Upper lobe of right lung (tissue), 1 donor: ENCODE data around the gene WIZ. TPM values are rescaled to one million over a fixed set of nuclear protein-coding genes. Genes with fewer than 3 reads are reported as not detected.

Experiments used
- ATAC-seq: fragments of 200-7000 bp; cut with Tn5 transposase; one replicate; pipeline ENCODE4 v1.9.1; 2020; ENCODE audit warnings: mild to moderate bottlenecking, moderate library complexity
- DNase-seq: peaks from one replicate; pipeline ENCODE4 v3.0.0-alpha.2; 2020
- H3K27ac ChIP-seq: fragments of 200-600 bp; one replicate; pipeline ENCODE4 v1.8.0; 2022
- H3K27me3 ChIP-seq: fragments of 200-600 bp; one replicate; pipeline ENCODE4 v1.8.0; 2022; ENCODE audit warnings: mild to moderate bottlenecking
- H3K36me3 ChIP-seq: fragments of 200-600 bp; one replicate; pipeline ENCODE4 v1.8.0; 2022
- H3K4me1 ChIP-seq: fragments of 200-600 bp; one replicate; pipeline ENCODE4 v1.8.0; 2022
- H3K4me3 ChIP-seq: fragments of 200-600 bp; one replicate; pipeline ENCODE4 v1.8.0; 2022; ENCODE audit warnings: mild to moderate bottlenecking
- H3K9me3 ChIP-seq: fragments of 200-600 bp; one replicate; pipeline ENCODE4 v1.8.0; 2022
- intact Hi-C: fragments of 100-400 bp; cut with DNase I; formaldehyde crosslinking; loops from one replicate; pipeline ENCODE4 v1.11.0; 2022
- total RNA-seq: library from RNA; stranded (reverse); fragmentation: NEBNext Ultra II Directional; extraction: Animal tissue kit (Norgen Biotek cat#: 25700); gene quantifications from one replicate; pipeline ENCODE4 v1.2.1, GENCODE V29; 2021
- TF ChIP-seq, protein P1 (sequence below): fragments of 200-600 bp; IDR thresholded peaks from one replicate; pipeline ENCODE4 v1.8.0; 2022; ENCODE audit warnings: antibody characterized with exemption
- donor health status: DM: no; HTN: yes; CAD: no; lungs with severe emphysema.

Gene WIZ
- total RNA-seq, 1 donor from 2014 or later: 30.9 TPM

DNA sequence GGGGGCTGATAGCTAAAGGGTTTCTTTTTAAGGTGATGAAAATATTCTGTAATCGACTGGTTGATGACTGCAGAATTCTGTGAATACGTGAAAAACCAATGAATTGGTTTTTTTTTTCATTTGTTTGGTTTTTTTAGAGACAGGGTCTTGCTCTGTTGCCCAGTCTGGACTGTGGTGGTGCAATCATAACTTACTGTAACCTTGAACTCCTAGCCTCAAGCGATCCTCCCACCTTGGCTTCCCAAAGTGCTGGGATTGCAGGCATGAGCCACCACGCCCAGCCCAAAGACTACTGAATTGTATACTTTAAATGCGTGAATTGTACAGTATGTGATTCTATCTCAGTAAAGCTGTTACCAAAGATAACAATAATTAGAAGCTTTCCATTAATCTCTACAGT is 55.3 kb downstream of the WIZ start:
- intact Hi-C loops: no loop called here
- TF ChIP-seq, protein P1, sequence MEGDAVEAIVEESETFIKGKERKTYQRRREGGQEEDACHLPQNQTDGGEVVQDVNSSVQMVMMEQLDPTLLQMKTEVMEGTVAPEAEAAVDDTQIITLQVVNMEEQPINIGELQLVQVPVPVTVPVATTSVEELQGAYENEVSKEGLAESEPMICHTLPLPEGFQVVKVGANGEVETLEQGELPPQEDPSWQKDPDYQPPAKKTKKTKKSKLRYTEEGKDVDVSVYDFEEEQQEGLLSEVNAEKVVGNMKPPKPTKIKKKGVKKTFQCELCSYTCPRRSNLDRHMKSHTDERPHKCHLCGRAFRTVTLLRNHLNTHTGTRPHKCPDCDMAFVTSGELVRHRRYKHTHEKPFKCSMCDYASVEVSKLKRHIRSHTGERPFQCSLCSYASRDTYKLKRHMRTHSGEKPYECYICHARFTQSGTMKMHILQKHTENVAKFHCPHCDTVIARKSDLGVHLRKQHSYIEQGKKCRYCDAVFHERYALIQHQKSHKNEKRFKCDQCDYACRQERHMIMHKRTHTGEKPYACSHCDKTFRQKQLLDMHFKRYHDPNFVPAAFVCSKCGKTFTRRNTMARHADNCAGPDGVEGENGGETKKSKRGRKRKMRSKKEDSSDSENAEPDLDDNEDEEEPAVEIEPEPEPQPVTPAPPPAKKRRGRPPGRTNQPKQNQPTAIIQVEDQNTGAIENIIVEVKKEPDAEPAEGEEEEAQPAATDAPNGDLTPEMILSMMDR: no peak
- ATAC-seq (no peak), DNase-seq (no peak)
- Histone ChIP-seq H3K36me3 (peaks cover 75% of the 10 kb centered on the region), H3K27ac (no peak overlapping the region), H3K27me3 (no peaks in the 10 kb centered on the region), H3K4me3 (no peak overlapping the region), H3K4me1 (no peaks in the 10 kb centered on the region), H3K9me3 (no peaks in the 10 kb centered on the region)

DNA sequence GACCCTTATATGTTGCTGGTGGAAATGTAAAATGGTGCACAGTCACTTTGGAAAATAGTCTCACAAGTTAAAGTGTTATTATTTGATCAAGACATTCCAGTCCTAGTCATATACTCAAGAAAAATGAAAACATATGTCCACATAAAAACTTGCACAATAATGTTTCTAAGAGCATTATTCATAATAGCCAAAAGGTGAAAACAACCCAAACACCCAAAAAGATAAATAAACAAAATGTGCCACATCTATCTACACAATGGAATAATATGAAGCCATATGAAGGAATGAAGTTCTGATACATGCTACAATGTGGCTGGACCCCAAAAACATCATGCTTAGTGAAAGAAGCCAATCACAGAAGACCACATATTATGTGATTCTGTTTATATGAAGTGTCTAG is 55.8 kb downstream of the WIZ start:
- no peaks in the 10 kb centered on the region for H3K9me3 ChIP-seq
- TF ChIP-seq, protein P1: no peak
- H3K36me3 ChIP-seq: peaks cover 70% of the 10 kb centered on the region
- H3K4me1 ChIP-seq: no peaks in the 10 kb centered on the region
- DNase-seq (no peak), ATAC-seq (no peak)
- H3K27me3 ChIP-seq: no peaks in the 10 kb centered on the region
- intact Hi-C loops: no loop called here
- no peak overlapping the region for H3K27ac ChIP-seq
- no peak overlapping the region for H3K4me3 ChIP-seq

DNA sequence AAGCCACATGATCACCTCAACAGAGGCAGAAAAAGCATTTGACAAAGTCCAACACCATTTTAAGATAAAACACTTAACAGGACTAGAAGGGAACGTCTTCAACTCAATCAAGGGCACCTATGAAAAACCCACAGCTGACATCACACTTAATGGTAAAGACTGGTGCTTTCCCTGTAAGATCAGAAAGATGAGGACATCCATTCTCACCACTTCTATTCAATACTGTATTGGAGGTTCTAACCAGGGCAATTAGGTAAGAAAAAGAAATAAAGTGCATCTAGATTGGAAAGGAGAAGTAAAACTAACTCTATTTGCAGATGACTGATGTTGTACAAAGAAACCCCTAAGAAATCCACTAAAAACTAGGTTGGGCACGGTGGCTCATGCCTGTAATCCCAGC is 58.9 kb downstream of the WIZ start:
- ATAC-seq: no peak
- H3K9me3 ChIP-seq: no peaks in the 10 kb centered on the region
- no peak for DNase-seq
- TF ChIP-seq, protein P1: no peak
- H3K4me1 ChIP-seq: no peaks in the 10 kb centered on the region
- no peaks in the 10 kb centered on the region for H3K27me3 ChIP-seq
- H3K27ac ChIP-seq: no peak overlapping the region
- peaks cover 48% of the 10 kb centered on the region for H3K36me3 ChIP-seq
- H3K4me3 ChIP-seq: no peak overlapping the region
- intact Hi-C loops: no loop called here

DNA sequence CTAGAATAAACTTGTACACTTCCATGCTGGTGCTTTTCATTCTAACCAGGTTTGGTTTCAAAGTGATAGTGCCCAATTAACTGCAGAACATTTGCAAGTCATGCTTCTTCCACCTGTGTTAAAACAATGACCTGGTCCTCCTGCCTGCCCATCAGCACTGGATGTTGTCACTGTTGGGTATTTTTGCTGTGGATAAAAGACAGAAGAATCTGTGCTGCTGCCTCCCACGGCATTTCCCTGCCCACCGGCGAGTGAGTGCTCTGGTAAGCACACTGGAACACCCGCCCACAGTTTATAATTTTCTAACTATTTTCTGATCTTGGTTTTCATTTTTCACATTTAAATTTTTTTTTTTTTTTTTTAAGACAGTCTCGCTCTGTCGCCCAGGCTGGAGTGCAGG is 67.9 kb downstream of the WIZ start:
- ATAC-seq (no peak), DNase-seq (peak; percentile 32)
- Histone ChIP-seq H3K27ac (no peak overlapping the region), H3K27me3 (no peaks in the 10 kb centered on the region), H3K4me3 (no peak overlapping the region), H3K36me3 (no peaks in the 10 kb centered on the region), H3K4me1 (peaks cover 18% of the 10 kb centered on the region), H3K9me3 (no peaks in the 10 kb centered on the region)
- intact Hi-C loops: no loop called here
- TF ChIP-seq, protein P1: no peak

DNA sequence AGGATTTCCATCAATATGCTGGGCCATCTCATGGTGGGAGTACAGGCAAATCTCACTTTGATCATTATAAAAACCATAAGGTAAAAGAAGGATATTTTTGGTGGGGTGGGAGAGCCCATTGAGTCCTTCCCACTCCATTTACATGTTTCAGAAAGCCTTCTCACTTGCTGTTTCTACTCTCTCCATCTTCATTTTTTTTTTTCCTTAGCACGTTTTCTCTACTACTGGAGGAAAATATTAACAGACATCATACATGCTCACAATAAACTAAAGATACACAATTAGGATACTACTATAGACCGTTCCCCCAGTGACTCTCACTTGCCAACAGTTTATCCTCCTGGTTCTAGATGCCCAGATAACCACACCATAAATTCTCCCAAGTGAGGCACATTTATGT is 68.3 kb downstream of the WIZ start:
- Histone ChIP-seq H3K4me1 (peaks cover 23% of the 10 kb centered on the region), H3K36me3 (no peaks in the 10 kb centered on the region), H3K4me3 (no peak overlapping the region), H3K9me3 (no peaks in the 10 kb centered on the region), H3K27ac (no peak overlapping the region), H3K27me3 (no peaks in the 10 kb centered on the region)
- intact Hi-C loops: no loop called here
- no peak for ATAC-seq
- TF ChIP-seq, protein P1: no peak
- no peak for DNase-seq

DNA sequence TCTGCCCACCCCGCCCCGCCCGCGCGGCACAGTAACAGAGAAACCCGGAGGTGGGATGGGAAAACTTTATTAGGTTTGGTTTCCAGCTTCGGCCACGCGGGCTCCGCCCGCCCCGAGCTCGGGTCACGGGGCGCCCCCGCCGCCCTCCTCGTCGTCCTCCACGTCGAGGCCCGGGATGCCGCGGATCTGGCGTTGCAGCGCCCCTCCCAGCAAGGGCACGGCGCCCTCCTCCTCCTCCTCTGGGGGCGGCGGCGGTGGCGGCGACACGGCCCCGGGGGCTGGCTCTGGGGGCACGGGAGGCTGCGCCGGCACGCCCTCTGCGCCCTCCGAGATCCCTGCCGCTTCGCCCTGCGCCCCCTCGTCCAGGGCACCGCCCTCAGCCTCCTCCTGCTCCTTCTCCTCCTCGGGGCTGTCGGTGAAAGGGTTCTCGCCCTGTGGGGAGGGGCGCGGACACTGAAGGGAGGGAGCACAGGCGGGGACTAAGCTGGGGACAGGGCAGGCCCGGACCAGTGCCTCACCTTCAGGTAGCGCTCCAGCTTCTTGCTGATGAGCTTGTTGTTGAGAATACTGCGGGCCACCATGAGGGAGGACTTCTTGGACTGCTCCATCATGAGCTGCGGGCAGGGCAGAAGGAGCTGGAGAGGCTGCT is 69.6 kb downstream of the WIZ start:
- DNase-seq (no peak), ATAC-seq (peak; percentile 23)
- H3K36me3 ChIP-seq: no peaks in the 10 kb centered on the region
- peak overlapping the region; percentile 98 for H3K27ac ChIP-seq
- H3K27me3 ChIP-seq: no peaks in the 10 kb centered on the region
- H3K4me3 ChIP-seq: peak overlapping the region; percentile 100
- peaks cover 32% of the 10 kb centered on the region for H3K4me1 ChIP-seq
- intact Hi-C loops: no loop called here
- no peaks in the 10 kb centered on the region for H3K9me3 ChIP-seq
- TF ChIP-seq, protein P1: no peak
